Stimulated activated naive B cell treated with anti-CD40 and anti-IgM and Interleukin-4, amounts not matched to agents 10 μg/mL and 1 μg/mL and 100 μg/mL, for 72 hours (primary cell): Measurements from ENCODE around the gene LYPLA2.
A peak's percentile ranks its signal among the peaks of the same experiment; 100 is the strongest.
"Not testable (repeated sequence)": the region's sequence is repeated elsewhere in the genome, so short reads cannot be mapped to it uniquely, and the experiment has no call there.

Experiments
- ATAC-seq, 2 donors: fragments of 150-1000 bp; cut with Tn5 transposase; replicated peaks; 2 replicates each; pipeline ENCODE4 v1.10.0; 2021; ENCODE audit warnings: moderate library complexity in 1 of 2
- DNase-seq: peaks from one replicate; pipeline ENCODE4 v3.0.0; 2021
- H3K27ac Mint-ChIP-seq: one replicate; pipeline ENCODE4 v1.8.0; 2022; ENCODE audit warnings: mild to moderate bottlenecking, mixed read lengths
- H3K27me3 Mint-ChIP-seq, 2 donors: one replicate each; pipeline ENCODE4 v1.8.0; 2022; ENCODE audit warnings: mixed read lengths in 2 of 2
- H3K36me3 Mint-ChIP-seq, 2 donors: one replicate each; pipeline ENCODE4 v1.8.0; 2022; ENCODE audit warnings: mixed read lengths in 2 of 2, mild to moderate bottlenecking in 1 of 2
- H3K4me1 Mint-ChIP-seq, 2 donors: one replicate each; pipeline ENCODE4 v1.8.0; 2022; ENCODE audit warnings: mixed read lengths in 2 of 2, mild to moderate bottlenecking in 1 of 2
- H3K4me3 Mint-ChIP-seq, 2 donors: one replicate each; pipeline ENCODE4 v1.8.0; 2022; ENCODE audit warnings: mild to moderate bottlenecking in 2 of 2, mixed read lengths in 2 of 2, moderate library complexity in 1 of 2
- H3K9me3 Mint-ChIP-seq, 2 donors: one replicate each; pipeline ENCODE4 v1.8.0; 2022; ENCODE audit warnings: mixed read lengths in 2 of 2, mild to moderate bottlenecking in 1 of 2

The LYPLA2 gene

DNA sequence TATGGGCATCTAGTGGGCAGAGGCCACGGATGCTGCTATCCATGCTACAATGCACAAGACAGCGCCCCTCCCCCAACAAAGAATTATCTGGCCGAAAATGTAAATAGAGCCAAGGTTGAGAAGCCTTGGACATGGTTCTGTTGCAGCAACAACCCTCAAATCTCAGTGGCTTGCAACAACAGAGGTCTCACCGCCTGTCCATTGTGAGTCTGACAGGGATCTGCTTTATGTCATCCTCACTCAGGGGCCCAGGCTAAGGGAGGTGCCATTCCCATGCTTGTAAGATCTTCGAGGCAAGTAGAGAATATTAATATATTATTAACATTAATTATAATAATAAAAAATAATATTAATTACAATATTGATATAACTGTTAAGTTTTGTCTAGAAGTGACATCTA is 22.2 kb upstream of the LYPLA2 start:
- peaks cover 4 to 6% of the 10 kb centered on the region in 2 donors for H3K4me1 Mint-ChIP-seq
- H3K9me3 Mint-ChIP-seq: no peaks in the 10 kb centered on the region
- H3K27ac Mint-ChIP-seq: no peak overlapping the region
- DNase-seq: no peak
- H3K27me3 Mint-ChIP-seq: no peaks in the 10 kb centered on the region
- no peak for ATAC-seq
- H3K4me3 Mint-ChIP-seq: no peak overlapping the region
- peaks cover 9 to 11% of the 10 kb centered on the region in 2 donors for H3K36me3 Mint-ChIP-seq

- no peak overlapping the region for H3K4me3 Mint-ChIP-seq
- no peaks in the 10 kb centered on the region for H3K27me3 Mint-ChIP-seq
- no peaks in the 10 kb centered on the region for H3K9me3 Mint-ChIP-seq
- DNase-seq: peak; percentile 71
- peaks cover 0 to 5% of the 10 kb centered on the region in 2 donors for H3K36me3 Mint-ChIP-seq
- peaks cover 4 to 6% of the 10 kb centered on the region in 2 donors for H3K4me1 Mint-ChIP-seq
- no peak overlapping the region for H3K27ac Mint-ChIP-seq
- ATAC-seq: peak; percentile 96 to 97
These were observed 18.7 kb upstream of the LYPLA2 start for GRCh38 chr1:23772049-23772853.

- no peak overlapping the region for H3K4me3 Mint-ChIP-seq
- no peak for ATAC-seq
These were observed 18.1 kb upstream of the LYPLA2 start for GRCh38 chr1:23772854-23773242.

DNA sequence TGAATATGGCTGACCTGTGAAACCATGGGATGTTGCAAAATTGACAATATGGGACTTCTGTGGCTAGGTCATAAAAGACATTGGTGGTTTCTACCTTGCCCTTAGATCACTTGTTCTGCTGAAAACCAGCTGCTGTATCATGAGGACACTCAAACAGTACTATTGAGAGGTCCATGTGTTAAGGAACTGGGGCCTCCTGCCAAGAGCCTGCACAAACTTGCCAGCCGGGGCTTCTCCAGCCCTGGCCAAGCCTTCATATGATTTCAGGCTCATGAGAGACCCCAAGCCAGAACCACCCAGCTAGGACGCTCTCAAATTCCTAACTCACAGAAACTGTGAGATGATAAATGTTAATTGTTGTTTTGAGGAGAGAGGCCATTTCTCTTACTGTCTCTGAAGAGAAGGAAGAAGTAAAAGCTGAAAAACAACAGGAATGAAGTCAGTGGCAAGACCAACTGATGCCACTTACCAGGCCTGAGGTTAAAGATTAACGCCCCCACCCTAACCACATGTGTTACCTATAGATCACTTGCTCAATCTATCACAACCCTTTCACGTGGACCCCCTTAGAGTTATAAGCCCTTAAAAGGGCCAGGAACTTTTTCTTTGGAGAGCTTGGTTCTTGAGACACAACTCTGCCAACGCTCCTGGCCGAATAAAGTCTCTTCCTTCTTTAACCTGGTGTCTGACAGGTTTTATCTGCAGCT is 16.6 kb upstream of the LYPLA2 start:
- Mint-ChIP-seq H3K36me3 (no peaks in the 10 kb centered on the region), H3K27ac (peak overlapping the region; percentile 37), H3K4me1 (peaks cover 7 to 12% of the 10 kb centered on the region in 2 donors), H3K27me3 (no peaks in the 10 kb centered on the region), H3K4me3 (no peak overlapping the region), H3K9me3 (no peaks in the 10 kb centered on the region)
- DNase-seq: no peak
- ATAC-seq: no peak

More at GRCh38 chr1:23772854-23773242, 18.1 kb upstream of the LYPLA2 start:
- no peak for DNase-seq
- Mint-ChIP-seq H3K36me3 (peaks cover 0 to 5% of the 10 kb centered on the region in 2 donors), H3K9me3 (no peaks in the 10 kb centered on the region), H3K27me3 (no peaks in the 10 kb centered on the region), H3K4me1 (peaks cover 4 to 6% of the 10 kb centered on the region in 2 donors), H3K27ac (peak overlapping the region; percentile 37)

GRCh38 chr1:23776217-23776616 is 14.7 kb upstream of the LYPLA2 start:
- no peak overlapping the region for H3K27ac Mint-ChIP-seq
- no peaks in the 10 kb centered on the region for H3K36me3 Mint-ChIP-seq
- H3K4me1 Mint-ChIP-seq: peaks cover 10 to 23% of the 10 kb centered on the region in 2 donors
- H3K9me3 Mint-ChIP-seq: no peaks in the 10 kb centered on the region
- no peak for ATAC-seq
- DNase-seq: no peak
- H3K4me3 Mint-ChIP-seq: no peak overlapping the region
- H3K27me3 Mint-ChIP-seq: no peaks in the 10 kb centered on the region

DNA sequence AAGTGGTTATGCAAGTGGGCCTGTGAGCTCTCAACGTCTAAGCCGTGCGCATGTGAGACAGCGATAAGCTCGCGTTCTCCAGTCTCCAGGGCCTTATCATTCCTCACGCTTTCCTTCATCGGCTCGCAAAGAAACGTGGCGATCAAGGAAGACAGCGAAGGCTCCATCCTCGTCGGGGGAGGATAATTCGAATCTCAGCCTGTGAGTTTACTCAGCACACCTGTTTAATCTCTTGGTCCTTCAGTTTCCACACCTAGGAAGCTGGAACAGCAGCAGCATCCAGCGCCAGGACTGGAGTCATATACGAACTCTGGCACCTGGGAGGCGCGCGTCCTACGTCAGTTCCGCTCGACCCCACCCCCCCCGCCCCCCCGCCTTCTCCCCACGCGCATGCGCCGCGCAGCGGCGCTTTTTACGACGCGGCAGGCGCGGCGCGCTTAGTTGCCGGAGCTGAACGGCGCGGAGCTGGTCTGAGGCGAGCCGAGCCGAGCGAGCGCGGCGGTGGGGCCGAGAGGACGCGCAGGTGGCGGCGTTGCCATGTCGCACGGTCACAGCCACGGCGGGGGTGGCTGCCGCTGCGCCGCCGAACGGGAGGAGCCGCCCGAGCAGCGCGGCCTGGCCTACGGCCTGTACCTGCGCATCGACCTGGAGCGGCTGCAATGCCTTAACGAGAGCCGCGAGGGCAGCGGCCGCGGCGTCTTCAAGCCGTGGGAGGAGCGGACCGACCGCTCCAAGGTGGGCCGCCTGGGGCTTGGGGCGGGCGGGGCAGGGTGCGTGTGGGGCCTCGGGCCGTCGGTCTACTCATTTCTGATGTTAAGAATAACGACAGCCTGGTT is 12.7 kb upstream of the LYPLA2 start, which contains the start of gene PITHD1:
Gene PITHD1, plus strand, starts transcription at position 440 of the 836 bp plus-strand sequence. Its CDS starts 98 bp downstream, at position 538.
- Mint-ChIP-seq H3K36me3 (no peaks in the 10 kb centered on the region), H3K27ac (peak within 1 kb of the TSS; percentile 94), H3K27me3 (no peaks in the 10 kb centered on the region), H3K4me3 (peak within 1 kb of the TSS; percentile 86 to 91), H3K9me3 (no peaks in the 10 kb centered on the region), H3K4me1 (peaks cover 11 to 17% of the 10 kb centered on the region in 2 donors)
- ATAC-seq (peak; percentile 93 to 94), DNase-seq (peak; percentile 79)

- Mint-ChIP-seq H3K27ac (no peak overlapping the region), H3K4me1 (peaks cover 9 to 17% of the 10 kb centered on the region in 2 donors), H3K9me3 (no peaks in the 10 kb centered on the region), H3K4me3 (no peak overlapping the region), H3K36me3 (peaks cover 3 to 4% of the 10 kb centered on the region in 2 donors), H3K27me3 (no peaks in the 10 kb centered on the region)
- no peak for DNase-seq
- no peak for ATAC-seq
These were observed 11.0 kb upstream of the LYPLA2 start for GRCh38 chr1:23779826-23780371.

- not testable (repeated sequence) for H3K27me3 Mint-ChIP-seq
- H3K4me1 Mint-ChIP-seq: peaks cover 9 to 22% of the 10 kb centered on the region in 2 donors
These were observed 7.8 kb upstream of the LYPLA2 start for GRCh38 chr1:23783141-23783540.

GRCh38 chr1:23784846-23785245 is 6.1 kb upstream of the LYPLA2 start:
- no peak overlapping the region for H3K27ac Mint-ChIP-seq

More at GRCh38 chr1:23783141-23783540, 7.8 kb upstream of the LYPLA2 start:
- DNase-seq, H3K27ac Mint-ChIP-seq, H3K9me3 Mint-ChIP-seq, H3K4me3 Mint-ChIP-seq, ATAC-seq: not testable (repeated sequence)
- H3K36me3 Mint-ChIP-seq: peaks cover 28 to 33% of the 10 kb centered on the region in 2 donors

DNA sequence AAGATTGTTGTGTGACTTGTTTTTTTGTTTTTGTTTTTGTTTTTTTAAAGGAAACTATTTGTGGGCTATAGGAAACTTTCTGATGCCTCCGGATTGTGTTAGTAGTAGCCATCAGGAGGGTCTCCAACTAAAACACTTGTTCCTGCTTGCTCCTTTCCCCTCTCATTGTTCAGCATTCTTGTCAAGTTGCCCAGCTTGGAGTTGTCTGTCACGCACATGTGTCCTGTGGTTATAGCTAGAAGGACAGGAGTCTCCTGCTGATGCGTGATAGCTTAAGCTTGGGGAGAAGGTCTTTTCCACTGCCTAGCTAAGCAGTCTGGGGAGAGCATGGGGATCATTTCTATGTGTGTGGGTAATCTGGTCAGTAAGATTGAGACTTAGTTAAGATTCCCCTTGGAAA is 3.2 kb upstream of the LYPLA2 start:
- no peak overlapping the region for H3K27ac Mint-ChIP-seq
- ATAC-seq: no peak

More at GRCh38 chr1:23784846-23785245, 6.1 kb upstream of the LYPLA2 start:
- no peaks in the 10 kb centered on the region for H3K27me3 Mint-ChIP-seq
- peaks cover 3 to 11% of the 10 kb centered on the region in 2 donors for H3K4me1 Mint-ChIP-seq
- no peaks in the 10 kb centered on the region for H3K9me3 Mint-ChIP-seq
- ATAC-seq: no peak
- H3K4me3 Mint-ChIP-seq: no peak overlapping the region
- no peak for DNase-seq
- H3K36me3 Mint-ChIP-seq: peaks cover 34 to 46% of the 10 kb centered on the region in 2 donors

GRCh38 chr1:23788695-23789094 is 2.2 kb upstream of the LYPLA2 start:
- H3K4me1 Mint-ChIP-seq: peaks cover 21 to 42% of the 10 kb centered on the region in 2 donors
- H3K27ac Mint-ChIP-seq: peak overlapping the region; percentile 25
- H3K9me3 Mint-ChIP-seq: no peaks in the 10 kb centered on the region
- no peaks in the 10 kb centered on the region for H3K27me3 Mint-ChIP-seq
- H3K4me3 Mint-ChIP-seq: no peak overlapping the region
- DNase-seq (no peak), ATAC-seq (no peak)
- peaks cover 41 to 64% of the 10 kb centered on the region in 2 donors for H3K36me3 Mint-ChIP-seq

More for the DNA sequence above, 3.2 kb upstream of the LYPLA2 start:
- Mint-ChIP-seq H3K4me1 (peaks cover 16 to 33% of the 10 kb centered on the region in 2 donors), H3K36me3 (peaks cover 36 to 58% of the 10 kb centered on the region in 2 donors), H3K9me3 (no peaks in the 10 kb centered on the region), H3K27me3 (no peaks in the 10 kb centered on the region), H3K4me3 (no peak overlapping the region)
- DNase-seq: no peak

DNA sequence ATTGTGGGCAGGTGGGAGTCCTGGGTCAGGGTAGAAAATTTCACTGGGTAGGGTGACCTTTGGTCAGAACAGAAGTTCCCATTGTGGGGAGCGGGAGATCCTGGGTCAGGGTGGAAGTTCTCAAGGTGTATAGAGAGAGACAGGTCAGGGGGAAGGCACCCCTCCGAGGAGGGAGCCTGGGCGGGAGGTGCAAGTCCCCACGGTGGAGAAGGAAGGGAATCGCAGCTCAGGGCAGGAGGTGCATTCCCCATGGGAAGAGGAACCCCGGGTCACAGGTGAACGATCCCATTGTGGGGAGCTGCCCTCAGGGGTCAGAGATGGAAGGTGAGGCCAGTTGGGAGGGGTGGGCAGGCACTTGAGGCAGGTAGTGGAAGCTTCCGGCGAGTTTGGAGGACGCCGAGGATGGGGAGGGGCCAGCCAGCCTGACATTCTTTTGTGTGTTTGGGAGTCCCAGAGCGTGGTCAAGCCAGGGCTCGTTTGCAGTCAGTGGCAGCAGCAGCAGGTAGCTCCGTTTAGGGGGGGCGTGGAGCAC is 637 bp downstream of the LYPLA2 start:
- H3K4me1 Mint-ChIP-seq: peaks cover 21 to 51% of the 10 kb centered on the region in 2 donors
- peaks cover 37 to 65% of the 10 kb centered on the region in 2 donors for H3K36me3 Mint-ChIP-seq
- H3K27ac Mint-ChIP-seq: peak overlapping the region; percentile 99
- ATAC-seq: peak; percentile 35 to 37
- no peaks in the 10 kb centered on the region for H3K9me3 Mint-ChIP-seq
- H3K27me3 Mint-ChIP-seq: no peaks in the 10 kb centered on the region
- peak overlapping the region; percentile 96 to 100 for H3K4me3 Mint-ChIP-seq
- no peak for DNase-seq

- Mint-ChIP-seq H3K4me1 (peaks cover 23 to 48% of the 10 kb centered on the region in 2 donors), H3K27ac (peak overlapping the region; percentile 99), H3K36me3 (peaks cover 35 to 60% of the 10 kb centered on the region in 2 donors), H3K27me3 (no peaks in the 10 kb centered on the region), H3K9me3 (no peaks in the 10 kb centered on the region), H3K4me3 (peak overlapping the region; percentile 96 to 100)
- DNase-seq: no peak
- no peak for ATAC-seq
These were observed 1.4 kb downstream of the LYPLA2 start for GRCh38 chr1:23792151-23792945.
